ENCODE results near the gene SENP2.

The SENP2 gene

DNA sequence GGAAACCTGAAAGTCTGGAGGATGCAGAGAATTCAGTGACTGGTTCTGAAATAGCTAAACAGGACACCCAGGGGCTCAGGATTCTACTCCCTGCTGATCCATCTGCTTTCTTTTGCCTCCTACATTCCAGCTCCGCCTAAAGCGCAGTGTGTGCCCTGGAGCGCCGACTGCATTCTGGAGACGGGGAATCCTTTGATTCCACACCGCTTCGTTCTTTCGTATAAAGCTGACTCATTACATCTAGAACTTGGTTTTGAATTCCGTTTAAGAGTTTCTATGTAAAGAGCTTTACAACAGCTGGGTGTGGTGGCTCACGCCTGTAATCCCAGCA is 61.8 kb downstream of the SENP2 start:
- Histone ChIP-seq H3K4me3 (ENCODE audit: low read depth, low read length) (no peak overlapping the region), H3K27me3 (ENCODE audit: control insufficient read depth, insufficient read depth, low read length) (no peaks in the 10 kb centered on the region), H3K9ac (ENCODE audit: low read depth, low read length) (no peak overlapping the region), H3K4me1 (ENCODE audit: control insufficient read depth, insufficient read depth, low read length) (peaks cover 22% of the 10 kb centered on the region), H3K9me3 (ENCODE audit: control insufficient read depth, insufficient read depth, low read length) (no peaks in the 10 kb centered on the region), H3K36me3 (ENCODE audit: control insufficient read depth, insufficient read depth, low read length) (peaks cover 89% of the 10 kb centered on the region), H3K27ac (ENCODE audit: low read depth, low read length) (peak overlapping the region; percentile 16)

DNA sequence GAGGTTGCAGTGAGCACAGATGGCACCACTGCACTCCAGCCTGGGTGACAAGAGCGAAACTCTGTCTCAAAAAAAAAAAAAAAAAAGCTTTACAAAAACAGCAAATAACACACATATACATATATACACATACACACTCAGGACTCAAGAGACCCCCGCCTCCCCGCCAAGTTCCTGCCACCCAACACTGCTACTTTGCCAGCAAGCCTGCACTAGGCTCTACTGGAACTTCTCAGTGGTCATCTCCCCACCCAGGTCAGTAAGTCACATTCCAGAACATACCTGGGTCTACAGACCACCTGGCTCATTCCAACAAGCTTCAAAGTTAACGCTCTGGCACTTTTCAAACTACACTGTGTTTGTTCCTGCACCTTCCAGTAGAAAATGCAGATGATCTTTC is 62.3 kb downstream of the SENP2 start:
- Histone ChIP-seq H3K9ac (ENCODE audit: low read depth, low read length) (no peak overlapping the region), H3K36me3 (ENCODE audit: control insufficient read depth, insufficient read depth, low read length) (peaks cover 89% of the 10 kb centered on the region), H3K27me3 (ENCODE audit: control insufficient read depth, insufficient read depth, low read length) (no peaks in the 10 kb centered on the region), H3K4me3 (ENCODE audit: low read depth, low read length) (no peak overlapping the region), H3K4me1 (ENCODE audit: control insufficient read depth, insufficient read depth, low read length) (peaks cover 22% of the 10 kb centered on the region), H3K27ac (ENCODE audit: low read depth, low read length) (no peak overlapping the region), H3K9me3 (ENCODE audit: control insufficient read depth, insufficient read depth, low read length) (no peaks in the 10 kb centered on the region)

DNA sequence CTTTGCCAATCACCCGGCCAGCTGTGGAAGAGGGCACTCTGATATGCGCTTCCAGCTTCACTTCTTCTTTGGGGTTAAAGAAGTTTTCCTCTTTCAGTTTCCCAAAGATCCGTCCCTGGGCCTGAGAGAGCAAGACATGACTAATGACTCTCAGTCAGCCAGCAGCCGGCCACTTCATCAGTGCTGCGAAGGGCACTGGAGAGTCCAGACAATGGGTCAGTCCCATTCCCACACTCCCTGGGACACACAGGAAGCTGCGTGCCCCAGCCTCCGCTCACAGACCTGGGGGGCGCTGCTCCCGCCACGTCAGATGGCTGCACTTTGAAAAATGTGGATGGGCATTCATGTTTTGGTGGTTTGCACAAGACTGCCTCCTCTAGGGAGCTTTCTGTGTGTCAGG is 63.3 kb downstream of the SENP2 start:
- H3K4me1 ChIP-seq (ENCODE audit: control insufficient read depth, insufficient read depth, low read length) = peaks cover 22% of the 10 kb centered on the region
- no peak overlapping the region for H3K9ac ChIP-seq (ENCODE audit: low read depth, low read length)
- no peak overlapping the region for H3K4me3 ChIP-seq (ENCODE audit: low read depth, low read length)
- no peak overlapping the region for H3K27ac ChIP-seq (ENCODE audit: low read depth, low read length)
- no peaks in the 10 kb centered on the region for H3K9me3 ChIP-seq (ENCODE audit: control insufficient read depth, insufficient read depth, low read length)
- H3K27me3 ChIP-seq (ENCODE audit: control insufficient read depth, insufficient read depth, low read length) = no peaks in the 10 kb centered on the region
- peaks cover 95% of the 10 kb centered on the region for H3K36me3 ChIP-seq (ENCODE audit: control insufficient read depth, insufficient read depth, low read length)

DNA sequence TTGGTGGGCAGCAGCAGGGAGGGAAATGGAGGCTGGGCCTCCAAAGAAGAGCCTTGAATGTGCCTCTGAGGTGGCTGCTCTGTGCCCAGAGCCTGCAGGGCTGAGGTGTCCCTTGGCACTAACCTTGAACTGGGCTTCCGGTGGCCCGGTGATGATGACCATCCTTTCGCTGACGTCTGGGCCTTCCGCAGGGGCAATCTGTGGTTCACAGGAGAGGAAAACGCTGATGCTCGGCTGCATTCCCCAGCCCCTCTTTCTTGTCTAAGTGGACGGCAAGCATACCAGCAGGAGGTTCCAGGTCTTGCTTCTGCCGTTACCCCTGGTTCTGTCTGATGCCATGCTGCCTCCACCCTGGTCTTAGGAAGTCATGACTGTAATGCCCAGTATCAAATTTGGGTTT is 65.9 kb downstream of the SENP2 start:
- Histone ChIP-seq H3K9ac (ENCODE audit: low read depth, low read length) (no peak overlapping the region), H3K36me3 (ENCODE audit: control insufficient read depth, insufficient read depth, low read length) (peaks cover 94% of the 10 kb centered on the region), H3K4me3 (ENCODE audit: low read depth, low read length) (no peak overlapping the region), H3K9me3 (ENCODE audit: control insufficient read depth, insufficient read depth, low read length) (no peaks in the 10 kb centered on the region), H3K27me3 (ENCODE audit: control insufficient read depth, insufficient read depth, low read length) (no peaks in the 10 kb centered on the region), H3K4me1 (ENCODE audit: control insufficient read depth, insufficient read depth, low read length) (peaks cover 5% of the 10 kb centered on the region), H3K27ac (ENCODE audit: low read depth, low read length) (no peak overlapping the region)

DNA sequence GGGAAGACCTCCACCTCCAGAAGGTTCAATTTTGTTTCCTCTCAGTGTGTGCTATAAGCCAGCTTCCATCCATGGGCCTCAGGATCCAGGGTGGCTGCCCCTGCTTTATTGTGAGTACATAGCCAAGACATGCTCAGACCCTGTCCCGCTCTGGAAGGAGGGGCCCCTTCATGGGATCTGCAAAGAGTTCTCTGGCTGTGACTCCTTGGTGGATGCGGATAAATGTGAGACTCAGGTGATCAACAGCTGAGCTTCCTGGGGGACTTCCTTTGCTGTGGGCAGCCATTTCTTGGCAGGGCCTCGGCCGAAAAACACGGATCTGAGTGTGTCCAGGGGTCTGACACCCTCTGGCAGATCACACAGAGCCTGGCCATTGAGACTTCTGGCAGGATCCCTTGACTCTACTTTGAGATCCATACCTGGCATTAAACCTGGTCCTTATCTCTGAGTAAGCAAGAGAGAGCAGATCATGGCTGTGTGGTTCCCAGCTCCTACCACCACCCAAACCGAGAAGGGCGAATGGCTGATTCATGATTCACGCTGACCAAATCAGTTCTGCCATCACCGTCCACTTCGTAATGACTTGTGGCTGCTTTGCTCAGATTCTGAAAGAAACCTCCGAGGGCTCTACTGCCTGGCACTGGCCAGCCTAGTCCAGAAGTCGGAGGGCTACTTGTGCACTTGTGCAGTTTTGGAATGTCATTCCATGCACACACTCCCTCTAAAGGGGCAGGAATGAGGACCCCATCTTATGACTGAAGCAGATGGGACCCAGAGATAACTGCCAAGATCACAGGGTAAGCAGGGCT is 68.1 kb downstream of the SENP2 start:
- Histone ChIP-seq H3K36me3 (ENCODE audit: control insufficient read depth, insufficient read depth, low read length) (peaks cover 91% of the 10 kb centered on the region), H3K27me3 (ENCODE audit: control insufficient read depth, insufficient read depth, low read length) (no peaks in the 10 kb centered on the region), H3K4me3 (ENCODE audit: low read depth, low read length) (no peak overlapping the region), H3K4me1 (ENCODE audit: control insufficient read depth, insufficient read depth, low read length) (no peaks in the 10 kb centered on the region), H3K9ac (ENCODE audit: low read depth, low read length) (no peak overlapping the region), H3K9me3 (ENCODE audit: control insufficient read depth, insufficient read depth, low read length) (no peaks in the 10 kb centered on the region), H3K27ac (ENCODE audit: low read depth, low read length) (no peak overlapping the region)

DNA sequence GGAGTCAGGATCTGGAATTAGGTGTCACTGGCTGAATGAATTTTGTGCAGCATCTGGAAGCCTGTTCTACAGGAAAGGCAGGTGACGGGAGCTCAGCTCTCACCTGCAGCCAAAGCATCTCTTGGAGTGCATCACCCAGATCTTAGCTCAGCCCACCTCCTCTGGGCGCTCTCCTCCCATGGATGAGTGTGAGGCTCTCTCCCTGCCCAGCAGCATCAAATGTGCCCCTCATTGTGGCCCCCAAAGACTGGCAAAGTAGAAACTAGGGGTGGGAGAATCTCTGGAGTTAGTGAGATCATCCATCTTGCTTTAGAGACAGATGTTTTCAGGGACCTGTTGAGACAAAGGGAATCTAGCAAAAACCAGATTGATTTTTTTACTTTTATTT is 68.7 kb downstream of the SENP2 start:
- Histone ChIP-seq H3K4me3 (ENCODE audit: low read depth, low read length) (no peak overlapping the region), H3K9ac (ENCODE audit: low read depth, low read length) (no peak overlapping the region), H3K36me3 (ENCODE audit: control insufficient read depth, insufficient read depth, low read length) (peaks cover 85% of the 10 kb centered on the region), H3K27ac (ENCODE audit: low read depth, low read length) (no peak overlapping the region), H3K9me3 (ENCODE audit: control insufficient read depth, insufficient read depth, low read length) (no peaks in the 10 kb centered on the region), H3K27me3 (ENCODE audit: control insufficient read depth, insufficient read depth, low read length) (no peaks in the 10 kb centered on the region), H3K4me1 (ENCODE audit: control insufficient read depth, insufficient read depth, low read length) (no peaks in the 10 kb centered on the region)

DNA sequence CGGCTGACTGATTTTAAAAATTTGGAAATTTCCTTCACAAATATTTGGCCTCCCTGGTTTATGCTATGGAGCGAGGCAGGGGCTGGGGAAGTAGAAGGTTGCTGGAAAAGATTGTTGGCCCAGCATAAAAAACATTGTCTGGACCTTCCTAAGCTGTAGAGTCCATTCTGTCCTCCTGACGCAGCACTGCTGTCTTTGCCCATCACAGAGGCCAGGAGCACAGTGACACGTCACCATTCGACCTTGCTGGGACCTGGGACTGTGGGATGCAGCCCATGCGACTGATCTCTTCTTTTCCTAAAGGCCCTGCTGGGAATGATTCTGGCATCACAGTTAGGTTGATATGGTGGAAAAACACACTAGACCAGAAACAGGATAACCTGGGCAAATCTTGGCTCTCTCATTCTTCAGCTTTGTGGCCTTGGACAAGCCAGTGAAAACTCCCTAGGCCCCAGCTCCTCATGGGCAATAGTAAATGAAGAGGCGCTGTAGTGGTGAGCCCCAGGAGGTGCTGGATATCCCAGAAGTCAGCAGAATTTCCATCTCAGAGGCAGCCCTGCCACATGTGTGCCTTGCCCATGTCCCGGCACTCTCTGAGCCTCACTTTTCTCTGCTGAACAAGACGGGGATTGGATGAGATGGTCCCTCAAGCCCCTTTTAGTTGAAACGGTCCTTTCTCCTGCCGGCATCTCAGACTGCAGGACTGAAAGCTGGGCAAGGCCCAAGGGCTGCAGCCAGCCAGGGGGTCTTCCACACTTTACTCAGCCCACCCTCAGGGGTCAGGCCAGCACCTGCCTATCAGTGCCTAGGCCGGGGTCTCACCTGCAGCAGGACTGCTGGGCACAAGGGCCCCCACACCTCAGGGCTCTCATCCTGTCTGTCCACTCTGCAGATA is 69.6 kb downstream of the SENP2 start:
- Histone ChIP-seq H3K4me1 (ENCODE audit: control insufficient read depth, insufficient read depth, low read length) (peaks cover 5% of the 10 kb centered on the region; the same call in 1 of the 2 replicates), H3K9ac (ENCODE audit: low read depth, low read length) (no peak overlapping the region), H3K9me3 (ENCODE audit: control insufficient read depth, insufficient read depth, low read length) (no peaks in the 10 kb centered on the region), H3K27ac (ENCODE audit: low read depth, low read length) (no peak overlapping the region), H3K4me3 (ENCODE audit: low read depth, low read length) (no peak overlapping the region), H3K27me3 (ENCODE audit: control insufficient read depth, insufficient read depth, low read length) (no peaks in the 10 kb centered on the region), H3K36me3 (ENCODE audit: control insufficient read depth, insufficient read depth, low read length) (peaks cover 79% of the 10 kb centered on the region)

DNA sequence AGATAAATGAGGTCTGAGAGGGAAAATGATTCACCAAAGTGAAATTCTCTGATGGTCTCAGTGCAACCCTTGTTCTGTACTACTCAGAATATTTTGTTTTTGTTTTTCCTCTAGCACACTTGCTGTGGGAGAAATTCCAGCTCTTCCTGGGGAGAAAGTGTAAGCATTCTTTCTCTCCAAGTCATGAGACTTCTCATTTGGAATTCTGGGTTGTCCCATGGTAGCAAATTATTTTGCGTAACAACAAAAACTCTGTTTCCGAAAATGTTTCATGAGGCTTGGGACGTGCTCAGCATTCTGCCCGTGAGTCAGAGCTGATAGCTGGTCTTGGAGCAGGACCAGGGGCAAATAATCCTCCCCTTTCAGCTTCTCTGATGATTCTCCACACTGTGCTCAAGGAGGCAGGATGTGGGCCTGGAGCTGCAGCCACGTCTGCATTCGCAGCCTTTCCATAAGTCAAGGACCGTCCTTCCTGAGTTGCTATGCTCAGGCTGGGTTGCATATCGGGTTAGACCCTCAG is 70.3 kb downstream of the SENP2 start:
- Histone ChIP-seq H3K9ac (ENCODE audit: low read depth, low read length) (no peak overlapping the region), H3K4me1 (ENCODE audit: control insufficient read depth, insufficient read depth, low read length) (peaks cover 8% of the 10 kb centered on the region; the same call in 1 of the 2 replicates), H3K9me3 (ENCODE audit: control insufficient read depth, insufficient read depth, low read length) (no peaks in the 10 kb centered on the region), H3K4me3 (ENCODE audit: low read depth, low read length) (no peak overlapping the region), H3K27ac (ENCODE audit: low read depth, low read length) (no peak overlapping the region), H3K36me3 (ENCODE audit: control insufficient read depth, insufficient read depth, low read length) (peaks cover 72% of the 10 kb centered on the region), H3K27me3 (ENCODE audit: control insufficient read depth, insufficient read depth, low read length) (no peaks in the 10 kb centered on the region)

DNA sequence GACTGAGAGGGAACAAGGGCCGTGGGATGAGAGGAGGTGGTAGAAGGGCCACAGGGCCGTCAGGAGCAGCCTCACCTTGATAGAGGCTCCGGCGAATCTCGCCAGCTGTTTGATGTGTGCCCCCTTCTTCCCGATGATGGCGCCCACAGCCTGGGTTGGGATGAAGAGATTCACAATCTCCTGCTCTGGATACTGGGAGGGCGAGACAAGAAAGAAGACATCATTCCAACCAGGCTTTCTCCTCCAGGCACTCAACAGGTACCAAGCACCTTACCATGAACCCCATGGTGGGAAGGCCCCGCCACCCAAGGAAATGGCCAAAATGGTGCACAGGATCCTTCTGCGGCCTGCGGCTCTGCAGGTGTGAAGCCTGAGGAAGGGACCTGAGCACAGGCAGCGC is 71.1 kb downstream of the SENP2 start:
- H3K4me1 ChIP-seq (ENCODE audit: control insufficient read depth, insufficient read depth, low read length) = peaks cover 8% of the 10 kb centered on the region; the same call in 1 of the 2 replicates
- H3K9ac ChIP-seq (ENCODE audit: low read depth, low read length) = no peak overlapping the region
- no peaks in the 10 kb centered on the region for H3K9me3 ChIP-seq (ENCODE audit: control insufficient read depth, insufficient read depth, low read length)
- H3K36me3 ChIP-seq (ENCODE audit: control insufficient read depth, insufficient read depth, low read length) = peaks cover 64% of the 10 kb centered on the region
- no peak overlapping the region for H3K4me3 ChIP-seq (ENCODE audit: low read depth, low read length)
- H3K27me3 ChIP-seq (ENCODE audit: control insufficient read depth, insufficient read depth, low read length) = no peaks in the 10 kb centered on the region
- no peak overlapping the region for H3K27ac ChIP-seq (ENCODE audit: low read depth, low read length)

DNA sequence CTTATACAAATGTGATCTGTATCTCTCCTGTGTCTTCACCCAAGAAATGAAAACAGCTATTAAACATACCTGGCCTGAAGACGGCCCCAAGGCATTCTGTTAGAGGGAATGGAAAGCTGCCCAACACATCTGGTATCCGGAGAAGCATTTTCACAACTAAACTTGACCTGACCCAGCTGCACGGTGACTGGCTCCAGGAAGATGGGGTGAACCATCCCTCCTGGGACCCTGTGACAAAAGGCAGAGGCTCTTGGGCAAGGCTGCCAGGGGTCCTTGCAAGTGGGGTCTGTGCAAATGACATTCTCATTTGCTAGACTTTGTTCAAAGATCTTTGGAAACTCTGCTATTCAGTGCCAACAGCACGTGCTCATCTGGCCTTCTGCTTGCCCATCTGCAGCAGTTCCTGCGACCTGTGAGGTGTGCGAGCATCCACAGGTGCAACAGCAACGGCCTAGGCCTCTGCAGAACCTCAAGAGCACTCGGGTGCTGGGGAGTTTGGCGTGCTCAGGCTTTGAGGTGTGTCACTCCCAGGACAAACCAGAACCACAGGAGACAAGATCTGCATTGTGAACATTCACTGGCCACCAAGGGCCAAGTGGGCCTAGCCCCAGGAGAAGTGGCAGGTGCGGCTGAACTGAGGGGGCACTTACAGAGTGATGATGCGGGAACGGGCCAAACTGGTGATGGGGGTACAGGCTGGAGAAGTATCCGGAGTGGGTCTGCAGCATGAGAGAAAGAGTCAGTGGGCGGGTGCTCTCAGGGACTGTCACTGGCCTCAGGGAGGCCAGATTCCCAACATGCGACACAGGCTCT is 71.8 kb downstream of the SENP2 start:
- no peak overlapping the region for H3K4me3 ChIP-seq (ENCODE audit: low read depth, low read length)
- no peaks in the 10 kb centered on the region for H3K9me3 ChIP-seq (ENCODE audit: control insufficient read depth, insufficient read depth, low read length)
- no peak overlapping the region for H3K27ac ChIP-seq (ENCODE audit: low read depth, low read length)
- H3K36me3 ChIP-seq (ENCODE audit: control insufficient read depth, insufficient read depth, low read length) = peaks cover 57% of the 10 kb centered on the region
- H3K9ac ChIP-seq (ENCODE audit: low read depth, low read length) = no peak overlapping the region
- peaks cover 8% of the 10 kb centered on the region; the same call in 1 of the 2 replicates for H3K4me1 ChIP-seq (ENCODE audit: control insufficient read depth, insufficient read depth, low read length)
- H3K27me3 ChIP-seq (ENCODE audit: control insufficient read depth, insufficient read depth, low read length) = no peaks in the 10 kb centered on the region

All from HUES48 (cell line).